Central memory CD8-positive, alpha-beta T cell (primary cell): Measurements from ENCODE around the gene ENTREP1.
"Not testable (repeated sequence)": the region's sequence is repeated elsewhere in the genome, so short reads cannot be mapped to it uniquely, and the experiment has no call there.

Experiments used
- ATAC-seq: fragments of 150-1000 bp; cut with Tn5 transposase; replicated peaks from 2 replicates; pipeline ENCODE4 v1.10.0; 2022; ENCODE audit warnings: mild to moderate bottlenecking, moderate FRiP score, moderate number of reproducible peaks; ENCODE audit not compliant: poor library complexity, severe bottlenecking; ENCODE audit errors: extremely low read depth
- DNase-seq, 2 donors: peaks; one replicate each; pipeline ENCODE4 v3.0.0; 2021; ENCODE audit warnings: low spot score in 2 of 2
- H3K27ac Mint-ChIP-seq: one replicate; pipeline ENCODE4 v1.8.0; 2022; ENCODE audit warnings: low read depth, mild to moderate bottlenecking, moderate library complexity, mixed read lengths
- H3K27me3 Mint-ChIP-seq: one replicate; pipeline ENCODE4 v1.8.0; 2022; ENCODE audit warnings: mixed read lengths
- H3K36me3 Mint-ChIP-seq: one replicate; pipeline ENCODE4 v1.8.0; 2022; ENCODE audit warnings: mild to moderate bottlenecking, moderate library complexity, mixed read lengths; ENCODE audit not compliant: insufficient read depth
- H3K4me1 Mint-ChIP-seq: one replicate; pipeline ENCODE4 v1.8.0; 2022; ENCODE audit warnings: mixed read lengths
- H3K4me3 Mint-ChIP-seq: one replicate; pipeline ENCODE4 v1.8.0; 2022; ENCODE audit warnings: mild to moderate bottlenecking, moderate library complexity, mixed read lengths
- H3K9me3 Mint-ChIP-seq: one replicate; pipeline ENCODE4 v1.8.0; 2022; ENCODE audit warnings: mixed read lengths

ENTREP1 gene

GRCh38 chr9:69432623-69433022, 107.6 kb downstream of the ENTREP1 start:
- H3K4me1 Mint-ChIP-seq = no peaks in the 10 kb centered on the region
- DNase-seq = no peak
- H3K36me3 Mint-ChIP-seq = no peaks in the 10 kb centered on the region
- H3K27ac Mint-ChIP-seq = no peak overlapping the region
- no peak for ATAC-seq
- peaks cover 21% of the 10 kb centered on the region for H3K27me3 Mint-ChIP-seq
- H3K4me3 Mint-ChIP-seq = no peak overlapping the region
- no peaks in the 10 kb centered on the region for H3K9me3 Mint-ChIP-seq

GRCh38 chr9:69433392-69433791, 108.4 kb downstream of the ENTREP1 start:
- Mint-ChIP-seq H3K9me3 (no peaks in the 10 kb centered on the region), H3K27me3 (peaks cover 14% of the 10 kb centered on the region), H3K27ac (no peak overlapping the region), H3K4me1 (no peaks in the 10 kb centered on the region), H3K4me3 (no peak overlapping the region), H3K36me3 (no peaks in the 10 kb centered on the region)
- no peak for ATAC-seq
- no peak for DNase-seq

GRCh38 chr9:69433968-69434367, 109.0 kb downstream of the ENTREP1 start:
- Mint-ChIP-seq H3K36me3 (no peaks in the 10 kb centered on the region), H3K4me3 (no peak overlapping the region), H3K9me3 (no peaks in the 10 kb centered on the region), H3K27ac (no peak overlapping the region), H3K27me3 (peaks cover 14% of the 10 kb centered on the region), H3K4me1 (no peaks in the 10 kb centered on the region)
- ATAC-seq (no peak), DNase-seq (no peak)

- H3K27me3 Mint-ChIP-seq = peaks cover 12% of the 10 kb centered on the region
- H3K4me1 Mint-ChIP-seq, H3K36me3 Mint-ChIP-seq, DNase-seq, H3K27ac Mint-ChIP-seq, H3K9me3 Mint-ChIP-seq, H3K4me3 Mint-ChIP-seq, ATAC-seq: not testable (repeated sequence)
Measured at GRCh38 chr9:69439654-69440053, 114.6 kb downstream of the ENTREP1 start.

DNA sequence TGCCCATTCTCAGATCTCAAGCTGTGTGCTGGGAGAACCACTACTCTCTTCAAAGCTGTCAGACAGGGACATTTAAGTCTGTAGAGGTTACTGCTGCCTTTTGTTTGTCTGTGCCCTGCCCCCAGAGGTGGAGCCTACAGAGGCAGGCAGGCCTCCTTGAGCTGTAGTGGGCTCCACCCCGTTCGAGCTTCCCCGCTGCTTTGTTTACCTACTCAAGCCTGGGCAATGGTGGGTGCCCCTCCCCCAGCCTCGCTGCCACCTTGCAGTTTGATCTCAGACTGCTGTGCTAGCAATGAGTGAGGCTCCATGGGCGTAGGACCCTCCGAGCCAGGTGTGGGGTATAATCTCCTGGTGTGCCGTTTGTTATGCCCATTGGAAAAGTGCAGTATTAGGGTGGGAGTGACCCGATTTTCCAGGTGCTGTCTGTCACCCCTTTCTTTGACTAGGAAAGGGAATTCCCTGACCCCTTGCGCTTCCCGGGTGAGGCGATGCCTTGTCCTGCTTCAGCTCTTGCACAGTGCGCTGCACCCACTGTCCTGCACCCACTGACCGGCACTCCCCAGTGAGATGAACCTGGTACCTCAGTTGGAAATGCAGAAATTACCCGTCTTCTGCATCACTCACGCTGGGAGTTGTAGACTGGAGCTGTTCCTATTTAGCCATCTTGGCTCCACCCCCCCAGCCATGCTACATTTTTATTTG, 115.4 kb downstream of the ENTREP1 start:
- H3K27ac Mint-ChIP-seq, H3K36me3 Mint-ChIP-seq, DNase-seq, H3K4me1 Mint-ChIP-seq, H3K4me3 Mint-ChIP-seq, H3K9me3 Mint-ChIP-seq, ATAC-seq: not testable (repeated sequence)
- H3K27me3 Mint-ChIP-seq = peaks cover 19% of the 10 kb centered on the region
